Activated B cell treated with CpG ODN at 0.5 μM for 24 hours (primary cell): ENCODE measurements around the gene FOXA1. TPM values are rescaled to one million over a fixed set of nuclear protein-coding genes. Genes with fewer than 3 reads are reported as not detected.

Experiments used
- ATAC-seq: fragments of 200-7000 bp; cut with Tn5 transposase; one replicate; pipeline ENCODE4 v1.10.0; 2021; ENCODE audit warnings: low read depth, mild to moderate bottlenecking, moderate library complexity
- CTCF ChIA-PET: fragments of 350-600 bp; sonication (Branson Sonifier 250); formaldehyde crosslinking; loops from one replicate; lab custom pipeline; 2021; ENCODE audit warnings: antibody characterized with exemption; lab: Charles Lee
- POLR2A ChIA-PET: fragments of 350-600 bp; sonication (Branson Sonifier 250); formaldehyde crosslinking; loops from one replicate; lab custom pipeline; 2021; ENCODE audit warnings: antibody characterized with exemption; lab: Charles Lee
- DNase-seq: peaks from one replicate; pipeline ENCODE4 v3.0.0; 2022
- H3K27ac Mint-ChIP-seq: one replicate; pipeline ENCODE4 v1.8.0; 2020; ENCODE audit warnings: mixed read lengths
- H3K27me3 Mint-ChIP-seq: one replicate; pipeline ENCODE4 v1.8.0; 2021; ENCODE audit warnings: mixed read lengths
- H3K36me3 Mint-ChIP-seq: one replicate; pipeline ENCODE4 v1.8.0; 2021; ENCODE audit warnings: low read depth, mixed read lengths
- H3K4me1 Mint-ChIP-seq: one replicate; pipeline ENCODE4 v1.8.0; 2021; ENCODE audit warnings: mixed read lengths
- H3K4me3 Mint-ChIP-seq: one replicate; pipeline ENCODE4 v1.8.0; 2020; ENCODE audit warnings: mild to moderate bottlenecking, mixed read lengths
- H3K9me3 Mint-ChIP-seq: one replicate; pipeline ENCODE4 v1.8.0; 2020; ENCODE audit warnings: mixed read lengths
- intact Hi-C: fragments of 100-400 bp; cut with micrococcal nuclease; formaldehyde crosslinking; loops from one replicate; pipeline ENCODE4 v1.15.1; 2024
- total RNA-seq: library from RNA; stranded (reverse); gene quantifications from 2 replicates; pipeline ENCODE4 v1.2.3, GENCODE V29; 2022
- TF ChIP-seq, protein P1 (sequence below): fragments of 200-600 bp; IDR thresholded peaks from one replicate; pipeline ENCODE4 v1.8.0; 2022; ENCODE audit warnings: antibody characterized with exemption, mild to moderate bottlenecking

Gene FOXA1
- total RNA-seq, 1 donor from 2014 or later = not detected

DNA sequence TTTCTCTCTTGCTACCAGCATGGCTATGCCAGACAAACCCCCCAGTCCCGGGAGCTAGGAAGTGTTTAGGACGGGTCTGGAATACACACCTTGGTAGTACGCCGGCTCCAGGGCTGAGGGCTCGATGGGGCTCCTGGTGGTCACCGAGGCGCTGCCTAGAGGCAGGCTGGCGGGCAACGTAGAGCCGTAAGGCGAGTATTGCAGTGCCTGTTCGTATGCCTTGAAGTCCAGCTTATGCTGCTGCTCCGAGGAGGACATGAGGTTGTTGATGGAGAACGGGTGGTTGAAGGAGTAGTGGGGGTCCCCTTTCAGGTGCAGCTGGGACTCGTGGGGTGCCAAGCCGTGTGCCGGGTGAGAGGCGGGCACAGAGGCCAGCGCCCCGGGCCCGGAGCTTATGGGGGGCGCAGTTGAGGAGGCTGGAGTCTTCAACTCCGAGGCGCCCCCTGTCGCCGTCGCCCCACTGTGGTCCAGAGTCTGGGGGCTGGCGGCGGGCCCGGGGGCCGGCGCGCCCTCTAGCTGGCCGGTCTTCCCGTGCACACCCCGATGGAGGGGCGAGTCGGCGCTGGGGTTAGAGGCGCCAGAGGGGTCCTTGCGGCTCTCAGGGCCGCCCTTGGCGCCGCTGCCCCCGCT lies 3.6 kb downstream of the FOXA1 start:
- Mint-ChIP-seq H3K27me3 (peaks cover 62% of the 10 kb centered on the region), H3K9me3 (no peaks in the 10 kb centered on the region), H3K4me1 (peaks cover 13% of the 10 kb centered on the region), H3K4me3 (no peak overlapping the region), H3K36me3 (no peaks in the 10 kb centered on the region), H3K27ac (no peak overlapping the region)
- intact Hi-C loops = no loop called here
- DNase-seq (no peak), ATAC-seq (no peak)
- ChIA-PET CTCF (no interaction called here), POLR2A (no interaction called here)
- TF ChIP-seq, protein P1, sequence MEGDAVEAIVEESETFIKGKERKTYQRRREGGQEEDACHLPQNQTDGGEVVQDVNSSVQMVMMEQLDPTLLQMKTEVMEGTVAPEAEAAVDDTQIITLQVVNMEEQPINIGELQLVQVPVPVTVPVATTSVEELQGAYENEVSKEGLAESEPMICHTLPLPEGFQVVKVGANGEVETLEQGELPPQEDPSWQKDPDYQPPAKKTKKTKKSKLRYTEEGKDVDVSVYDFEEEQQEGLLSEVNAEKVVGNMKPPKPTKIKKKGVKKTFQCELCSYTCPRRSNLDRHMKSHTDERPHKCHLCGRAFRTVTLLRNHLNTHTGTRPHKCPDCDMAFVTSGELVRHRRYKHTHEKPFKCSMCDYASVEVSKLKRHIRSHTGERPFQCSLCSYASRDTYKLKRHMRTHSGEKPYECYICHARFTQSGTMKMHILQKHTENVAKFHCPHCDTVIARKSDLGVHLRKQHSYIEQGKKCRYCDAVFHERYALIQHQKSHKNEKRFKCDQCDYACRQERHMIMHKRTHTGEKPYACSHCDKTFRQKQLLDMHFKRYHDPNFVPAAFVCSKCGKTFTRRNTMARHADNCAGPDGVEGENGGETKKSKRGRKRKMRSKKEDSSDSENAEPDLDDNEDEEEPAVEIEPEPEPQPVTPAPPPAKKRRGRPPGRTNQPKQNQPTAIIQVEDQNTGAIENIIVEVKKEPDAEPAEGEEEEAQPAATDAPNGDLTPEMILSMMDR = no peak

DNA sequence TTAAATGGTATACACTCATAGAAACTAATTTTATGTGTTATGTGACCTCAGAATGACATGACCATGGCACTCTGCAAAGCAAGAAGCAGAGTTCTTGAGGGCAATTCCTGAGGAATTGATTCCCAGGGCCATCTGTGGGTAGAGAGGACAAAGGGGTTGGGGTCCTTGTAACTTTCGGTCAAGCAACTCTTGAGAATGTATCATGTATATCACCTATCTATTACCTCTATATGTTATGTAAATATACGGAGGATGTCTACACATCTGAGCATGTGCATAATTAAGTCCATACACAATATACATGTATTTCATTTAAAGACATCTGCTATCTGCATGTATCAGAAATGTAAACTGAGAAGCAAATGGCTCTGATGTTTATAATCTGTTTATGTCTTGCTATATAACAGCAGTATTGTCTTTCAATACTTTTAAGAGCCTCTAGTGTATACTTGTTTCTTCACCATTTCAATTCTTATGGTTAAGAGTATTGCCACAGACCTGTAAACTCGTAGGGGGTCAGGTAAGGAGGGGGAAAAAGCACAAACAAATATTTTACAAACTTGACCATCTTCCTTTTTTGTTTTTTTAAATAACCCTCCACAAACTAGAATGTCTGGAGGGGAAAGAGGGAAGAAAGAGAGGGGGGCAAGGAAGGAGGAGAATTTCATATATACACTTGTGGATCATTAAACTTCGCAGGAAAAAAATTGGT lies 4.5 kb downstream of the FOXA1 start:
- TF ChIP-seq, protein P1 = no peak
- Mint-ChIP-seq H3K4me3 (no peak overlapping the region), H3K27me3 (peaks cover 63% of the 10 kb centered on the region), H3K27ac (no peak overlapping the region), H3K4me1 (peaks cover 5% of the 10 kb centered on the region), H3K36me3 (no peaks in the 10 kb centered on the region), H3K9me3 (no peaks in the 10 kb centered on the region)
- ChIA-PET POLR2A (no interaction called here), CTCF (no interaction called here)
- ATAC-seq (no peak), DNase-seq (no peak)
- intact Hi-C loops = no loop called here

DNA sequence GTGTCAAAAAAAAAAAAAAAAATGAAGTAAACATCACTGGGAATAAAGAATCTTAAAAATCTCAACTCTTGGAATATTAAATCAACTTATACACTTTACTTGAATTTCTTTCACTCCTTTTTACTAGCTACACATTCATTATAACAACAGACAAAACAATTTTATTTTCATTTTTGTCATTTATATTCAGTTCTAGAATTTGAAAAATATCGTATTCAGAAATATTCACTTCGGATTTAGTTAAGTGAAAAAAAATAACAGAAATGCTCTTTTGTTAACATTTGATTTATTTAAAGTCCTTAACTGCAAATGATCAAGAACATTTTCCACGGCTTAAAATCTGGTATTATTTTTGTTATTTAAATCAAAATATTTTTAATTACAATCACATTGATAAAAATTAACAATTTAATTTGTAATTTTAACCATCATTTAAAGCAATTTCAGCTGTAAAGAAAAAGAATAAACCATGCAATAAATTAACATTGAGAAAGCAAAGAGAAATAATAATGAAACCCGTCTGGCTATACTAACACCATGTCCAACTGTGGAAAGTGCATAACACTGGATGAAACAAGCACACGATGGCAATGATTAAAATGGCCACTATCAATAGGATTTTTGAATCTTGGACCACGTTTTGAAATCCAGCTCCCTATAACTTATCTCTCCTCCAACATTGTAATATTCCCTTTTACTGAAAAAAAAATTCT lies 5.2 kb downstream of the FOXA1 start:
- Mint-ChIP-seq H3K36me3 (no peaks in the 10 kb centered on the region), H3K9me3 (no peaks in the 10 kb centered on the region), H3K27me3 (peaks cover 67% of the 10 kb centered on the region), H3K27ac (no peak overlapping the region), H3K4me1 (peaks cover 4% of the 10 kb centered on the region), H3K4me3 (no peak overlapping the region)
- ATAC-seq = no peak
- CTCF ChIA-PET = no interaction called here
- intact Hi-C loops = no loop called here
- TF ChIP-seq, protein P1 = no peak
- POLR2A ChIA-PET = no interaction called here
- no peak for DNase-seq

- DNase-seq (no peak), ATAC-seq (no peak)
- Mint-ChIP-seq H3K27ac (no peak overlapping the region), H3K4me1 (peaks cover 2% of the 10 kb centered on the region), H3K4me3 (no peak overlapping the region), H3K27me3 (peaks cover 65% of the 10 kb centered on the region), H3K9me3 (no peaks in the 10 kb centered on the region), H3K36me3 (no peaks in the 10 kb centered on the region)
- ChIA-PET CTCF (no interaction called here), POLR2A (no interaction called here)
- intact Hi-C loops = no loop called here
- TF ChIP-seq, protein P1 = no peak
These were observed 5.9 kb downstream of the FOXA1 start for GRCh38 chr14:37588956-37589714.

GRCh38 chr14:37588667-37588955 lies 6.4 kb downstream of the FOXA1 start:
- H3K4me1 Mint-ChIP-seq = no peaks in the 10 kb centered on the region
- no peak for ATAC-seq
- no peaks in the 10 kb centered on the region for H3K36me3 Mint-ChIP-seq
- H3K4me3 Mint-ChIP-seq = no peak overlapping the region
- no peak overlapping the region for H3K27ac Mint-ChIP-seq
- H3K27me3 Mint-ChIP-seq = peaks cover 61% of the 10 kb centered on the region
- no peaks in the 10 kb centered on the region for H3K9me3 Mint-ChIP-seq
- CTCF ChIA-PET = no interaction called here
- TF ChIP-seq, protein P1 = no peak
- DNase-seq = no peak
- POLR2A ChIA-PET = no interaction called here
- intact Hi-C loops = no loop called here
